CD4-positive, alpha-beta T cell treated with Interleukin-17A for 4 hours (primary cell): ENCODE data around the gene KLHL29.
"Not testable (repeated sequence)": the region's sequence is repeated elsewhere in the genome, so short reads cannot be mapped to it uniquely, and the experiment has no call there.

ENCODE experiments used
- DNase-seq: peaks from one replicate; pipeline ENCODE4 v3.0.0-alpha.2; 2020; ENCODE audit warnings: mixed read lengths

The KLHL29 gene

DNA sequence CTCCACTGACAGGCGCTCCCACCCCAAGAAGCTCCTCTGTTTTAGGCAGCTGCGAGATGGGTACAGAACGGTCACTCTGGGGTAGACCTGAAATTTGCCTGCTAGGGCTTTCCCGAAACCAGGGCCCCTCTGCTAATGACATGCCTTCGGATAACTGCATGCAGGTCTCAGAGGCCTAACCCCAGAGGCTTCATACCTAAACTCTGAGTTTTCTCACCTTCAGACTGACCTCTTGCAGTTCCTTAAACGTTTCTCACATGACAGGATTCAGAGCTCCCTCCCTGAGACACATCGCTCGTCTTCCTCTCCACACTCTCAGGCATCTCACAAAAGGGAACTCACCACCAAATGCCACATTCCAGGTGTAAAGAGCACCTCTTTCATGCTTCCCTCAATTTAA, 11.3 kb upstream of the KLHL29 start:
- DNase-seq = no peak

- no peak for DNase-seq
Observed at GRCh38 chr2:23375448-23375847, 9.5 kb upstream of the KLHL29 start.

- DNase-seq = no peak
Observed at GRCh38 chr2:23376075-23376474, 8.9 kb upstream of the KLHL29 start.

DNA sequence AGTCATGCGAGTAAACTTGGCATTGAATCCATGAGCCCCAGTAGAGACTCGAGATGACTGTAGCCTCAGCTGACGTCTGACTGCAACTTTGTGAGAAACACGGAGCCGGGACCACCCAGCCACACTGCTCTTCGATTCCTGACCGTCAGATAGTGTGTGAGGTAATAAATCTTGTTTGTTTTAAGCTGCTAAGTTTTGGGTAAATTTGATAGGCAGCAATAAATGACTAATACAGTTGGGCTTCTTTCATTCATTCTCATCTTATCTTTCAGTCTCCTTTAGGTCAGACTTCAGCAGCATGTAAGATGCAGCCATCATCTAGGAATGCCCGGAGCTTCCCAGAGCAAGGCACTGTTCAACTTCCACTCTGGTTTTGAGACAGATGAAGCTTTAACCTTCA, 8.0 kb upstream of the KLHL29 start:
- no peak for DNase-seq

DNA sequence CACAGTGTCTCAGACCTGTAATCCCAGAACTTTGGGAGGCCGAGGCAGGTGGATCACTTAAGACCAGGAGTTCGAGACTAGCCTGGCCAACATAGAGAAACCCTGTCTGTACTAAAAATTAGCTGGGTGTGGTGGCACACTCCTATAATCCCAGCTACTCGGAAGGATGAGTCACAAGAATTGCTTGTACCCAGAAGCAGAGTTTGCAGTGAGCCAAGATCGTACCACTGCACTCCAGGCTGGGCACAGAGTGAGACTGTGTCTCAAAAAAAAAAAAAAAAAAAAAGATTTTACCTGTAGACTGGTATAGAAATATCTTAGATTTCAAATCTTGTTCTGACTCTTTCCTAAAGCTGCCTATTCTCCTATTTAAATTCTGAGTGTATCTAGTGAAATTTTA, 7.2 kb upstream of the KLHL29 start:
- DNase-seq = no peak

DNA sequence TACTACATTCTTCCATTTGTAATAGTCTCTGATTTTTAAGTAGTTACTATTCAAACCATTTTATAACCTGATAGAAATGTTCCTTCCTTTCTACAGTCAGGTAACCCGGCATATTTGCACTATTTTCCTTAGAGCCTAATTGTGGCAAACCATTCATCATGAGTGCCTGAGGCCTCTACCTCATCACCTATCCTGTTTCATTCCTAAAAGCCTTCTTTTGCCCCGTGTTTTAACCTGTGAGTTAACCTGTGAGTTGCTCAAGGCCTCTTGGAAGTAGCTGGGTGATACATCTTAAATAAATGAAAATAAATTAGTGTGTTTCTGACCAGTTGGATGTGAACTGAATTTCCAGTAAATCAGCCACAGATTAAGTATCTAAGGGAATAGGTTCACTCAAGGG, 6.5 kb upstream of the KLHL29 start:
- no peak for DNase-seq

- DNase-seq = no peak
Observed at GRCh38 chr2:23379220-23379695, 5.7 kb upstream of the KLHL29 start.

- peak; percentile 42 for DNase-seq
Observed at GRCh38 chr2:23380562-23381065, 4.4 kb upstream of the KLHL29 start.

GRCh38 chr2:23381084-23381483, 3.9 kb upstream of the KLHL29 start:
- DNase-seq = peak; percentile 56

GRCh38 chr2:23381485-23381884, 3.5 kb upstream of the KLHL29 start:
- DNase-seq = no peak

- DNase-seq = no peak
Observed at GRCh38 chr2:23383100-23383499, 1.9 kb upstream of the KLHL29 start.

DNA sequence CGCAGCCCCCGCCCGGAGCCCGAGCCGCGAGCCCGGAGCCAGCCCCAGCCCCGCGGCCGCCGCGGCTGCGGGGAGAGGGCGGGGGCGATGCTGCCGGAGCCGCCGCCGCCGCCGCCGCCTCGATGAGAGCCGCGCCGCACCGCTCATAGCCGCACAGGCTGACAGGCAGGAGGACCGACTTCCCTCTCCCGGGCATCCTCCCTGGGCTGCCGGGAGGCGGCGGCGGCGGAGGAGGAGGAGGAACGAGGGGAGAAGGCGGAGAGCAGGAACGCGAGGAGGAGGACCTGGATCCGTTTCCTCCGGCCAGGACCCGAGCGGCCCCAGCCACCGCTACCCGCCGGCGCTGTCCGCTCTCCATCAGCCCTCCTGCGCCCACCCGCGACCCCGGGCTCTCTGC, 370 bp downstream of the KLHL29 start:
- peak; percentile 44 for DNase-seq

- DNase-seq = peak; percentile 25
Observed at GRCh38 chr2:23385748-23386338, 864 bp downstream of the KLHL29 start.

GRCh38 chr2:23386339-23387220, 1.6 kb downstream of the KLHL29 start:
- peak; percentile 41 for DNase-seq

GRCh38 chr2:23387221-23387550, 2.2 kb downstream of the KLHL29 start:
- DNase-seq = no peak

- DNase-seq = no peak
Observed at GRCh38 chr2:23387845-23388244, 2.9 kb downstream of the KLHL29 start.

DNA sequence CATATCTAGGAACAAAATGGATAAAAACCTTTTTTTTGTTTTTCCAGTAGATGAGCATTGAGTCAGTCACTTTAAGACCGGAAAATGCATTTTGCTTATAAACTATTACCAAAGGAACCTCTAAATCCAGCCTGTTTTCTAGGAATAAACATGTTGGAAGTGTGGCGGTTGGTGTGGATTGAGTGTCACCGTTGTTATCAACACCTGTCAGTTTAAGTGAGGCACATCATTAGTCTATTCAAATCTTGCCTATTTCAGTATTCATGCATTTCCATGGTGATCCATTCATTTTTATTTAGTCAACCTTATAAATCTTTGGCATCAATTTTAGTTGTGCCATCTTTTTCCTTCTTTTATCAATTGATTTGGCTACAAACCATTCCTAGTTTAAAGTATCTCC, 3.3 kb downstream of the KLHL29 start:
- no peak for DNase-seq

DNA sequence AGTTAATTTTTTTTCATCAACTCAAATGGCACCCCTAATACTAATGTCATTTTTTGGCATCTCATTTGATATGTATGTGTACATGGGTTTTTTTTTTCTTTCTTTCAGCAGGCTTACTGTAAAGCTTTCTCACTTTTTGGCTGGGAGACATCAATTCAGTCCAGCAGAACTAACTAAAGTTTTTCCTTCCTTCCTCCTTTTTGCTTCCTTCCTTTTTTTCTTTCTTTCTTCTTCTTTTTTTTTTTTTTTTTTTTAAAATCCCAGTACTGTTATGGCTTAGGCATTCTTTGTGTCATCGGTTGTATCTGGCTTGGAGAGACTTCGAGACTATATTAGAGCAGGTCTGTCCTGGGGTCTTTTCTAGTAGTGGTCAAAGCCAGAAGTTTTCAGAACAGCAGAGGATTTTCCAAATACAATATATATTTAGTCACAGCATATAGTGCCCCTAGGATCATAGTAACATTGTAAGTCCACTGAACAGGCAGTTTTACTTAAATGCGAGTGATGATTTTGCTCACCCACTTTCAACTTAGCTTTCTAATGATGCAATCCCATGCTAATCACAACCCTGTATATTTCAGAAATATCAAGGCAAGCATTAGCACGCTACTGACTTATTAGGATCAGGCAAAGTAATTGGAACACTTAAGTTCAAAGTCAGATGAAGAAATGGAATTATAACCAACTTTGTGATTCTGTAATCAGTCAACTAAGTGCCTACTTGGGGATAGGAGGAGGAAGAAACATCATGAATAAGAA, 4.0 kb downstream of the KLHL29 start:
- no peak for DNase-seq

- peak; percentile 13 for DNase-seq
Observed at GRCh38 chr2:23390152-23390551, 5.2 kb downstream of the KLHL29 start.

DNA sequence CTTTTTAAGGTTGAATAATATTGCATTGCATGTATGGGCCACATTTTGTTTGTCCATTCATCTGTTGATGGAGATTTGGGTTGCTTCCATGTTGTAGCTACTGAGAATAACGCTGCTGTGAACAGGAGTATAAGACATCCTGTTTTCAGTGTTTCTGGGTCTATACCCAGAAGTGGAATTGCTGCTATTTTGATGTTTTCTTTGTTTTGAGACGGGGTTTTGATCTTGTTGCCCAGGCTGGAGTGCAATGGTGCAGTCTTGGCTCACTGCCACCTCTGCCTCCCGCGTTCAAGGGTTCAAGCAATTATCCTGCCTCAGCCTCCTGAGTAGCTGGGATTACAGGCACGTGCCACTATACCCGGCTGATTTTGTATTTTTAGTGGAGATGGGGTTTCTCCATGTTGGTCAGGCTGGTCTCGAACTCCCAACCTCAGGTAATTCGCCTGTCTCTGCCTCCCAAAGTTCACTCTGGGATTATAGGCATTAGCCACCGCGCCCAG, 6.3 kb downstream of the KLHL29 start:
- DNase-seq = not testable (repeated sequence)

DNA sequence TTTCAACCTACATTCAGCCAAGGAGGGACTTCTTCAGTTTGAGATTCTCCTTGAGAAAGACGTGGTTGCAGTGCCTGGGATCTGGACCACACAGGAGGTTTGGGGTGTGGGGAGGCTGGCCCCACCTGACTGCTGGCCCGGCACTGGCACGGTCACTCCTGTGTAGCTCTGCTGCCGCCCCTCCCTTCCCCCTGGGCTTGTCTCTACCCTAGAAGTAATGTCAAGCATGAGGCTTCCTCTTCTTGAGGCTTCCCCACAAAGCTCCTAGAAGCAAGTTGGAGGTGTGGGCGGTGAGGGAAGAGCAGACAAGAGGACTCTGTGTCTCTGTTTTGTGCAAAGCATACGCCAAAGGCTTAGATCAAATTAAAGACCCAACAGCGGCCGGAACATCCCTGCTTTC, 8.7 kb downstream of the KLHL29 start:
- DNase-seq = no peak

GRCh38 chr2:23394700-23395099, 9.7 kb downstream of the KLHL29 start:
- DNase-seq = no peak

GRCh38 chr2:23397478-23397877, 12.5 kb downstream of the KLHL29 start:
- DNase-seq = no peak
